ENCODE results near the gene HPS1.

- no peak for TF ChIP-seq CTCF (IDR thresholded peaks at IDR 0.05)
- TF ChIP-seq POLR2A (IDR thresholded peaks at IDR 0.05), result no peak
These were observed 62.1 kb downstream of the HPS1 start for GRCh38 chr10:98384531-98385133.
